Prostate gland (tissue), 2 donors: ENCODE results near the gene KRTAP2-2.

Experiments used
- CTCF ChIP-seq, 4 experiments: fragments of 200-600 bp in 2 of 4; fragments of 450-650 bp in 2 of 4; sonication (generic) in 2 of 4; IDR thresholded peaks; 1 replicate in 3 of 4; 2 replicates in 1 of 4; pipeline ENCODE4 v1.5.1; 2016 to 2019; ENCODE audit warnings: antibody characterized with exemption in 4 of 4, mild to moderate bottlenecking in 2 of 4, moderate library complexity in 2 of 4
- POLR2AphosphoS5 ChIP-seq: sonication (generic); formaldehyde crosslinking; IDR thresholded peaks from one replicate; pipeline ENCODE4 v1.6.1; 2017; ENCODE audit warnings: antibody characterized with exemption

DNA sequence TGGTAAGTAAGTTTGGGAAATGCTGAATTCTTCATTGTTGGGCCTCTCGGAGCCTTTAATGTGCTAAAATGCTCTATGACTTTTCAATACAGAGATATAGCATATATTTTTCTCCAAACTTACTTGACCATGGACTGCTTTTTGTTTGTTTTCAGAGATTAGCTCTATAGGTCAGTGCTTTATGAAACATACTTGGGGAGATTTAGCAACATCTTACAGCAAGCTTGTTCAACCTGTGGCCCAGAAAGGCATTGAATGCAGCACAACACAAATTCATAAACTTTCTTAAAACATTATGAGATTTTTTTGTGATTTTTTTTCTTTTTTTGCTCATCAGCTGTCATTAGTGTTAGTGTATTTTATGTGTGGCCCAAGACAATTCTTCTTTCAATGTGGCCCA is 45.1 kb downstream of the KRTAP2-2 start:
- no peak for TF ChIP-seq CTCF (IDR thresholded peaks at IDR 0.05)
- TF ChIP-seq POLR2AphosphoS5: no peak
